HG03439 (cell line): ENCODE data around the gene RHBDF2.

Experiments used
- ATAC-seq: cut with Tn5 transposase; IDR thresholded peaks from one replicate; pipeline ENCODE4 v1.9.1; 2021; ENCODE audit warnings: mild to moderate bottlenecking, moderate library complexity; ENCODE audit not compliant: unreplicated experiment

RHBDF2 gene

GRCh38 chr17:76501018-76501826 is at the start of gene RHBDF2:
RHBDF2 (minus strand) TSS chr17:76501423; CDS start chr17:76481524, 19,899 bp downstream.
- peak; percentile 73 for ATAC-seq

- ATAC-seq = no peak
Measured at GRCh38 chr17:76549539-76549938, 48.3 kb upstream of the RHBDF2 start.

- no peak for ATAC-seq
Measured at GRCh38 chr17:76549215-76549518, 47.9 kb upstream of the RHBDF2 start.

- ATAC-seq = no peak
Measured at GRCh38 chr17:76548378-76549214, 47.4 kb upstream of the RHBDF2 start.

GRCh38 chr17:76547642-76548202 is 46.5 kb upstream of the RHBDF2 start:
- no peak for ATAC-seq

GRCh38 chr17:76547183-76547641 is 46.0 kb upstream of the RHBDF2 start:
- no peak for ATAC-seq

GRCh38 chr17:76546556-76547182 is 45.4 kb upstream of the RHBDF2 start:
- ATAC-seq = no peak

GRCh38 chr17:76545918-76546555 is 44.8 kb upstream of the RHBDF2 start:
- no peak for ATAC-seq

GRCh38 chr17:76544546-76545365 is 43.5 kb upstream of the RHBDF2 start:
- no peak for ATAC-seq

- ATAC-seq = no peak
Measured at GRCh38 chr17:76543826-76544545, 42.8 kb upstream of the RHBDF2 start.

- ATAC-seq = no peak
Measured at GRCh38 chr17:76543482-76543825, 42.2 kb upstream of the RHBDF2 start.

- ATAC-seq = no peak
Measured at GRCh38 chr17:76542984-76543383, 41.8 kb upstream of the RHBDF2 start.

- no peak for ATAC-seq
Measured at GRCh38 chr17:76542566-76542971, 41.3 kb upstream of the RHBDF2 start.

- ATAC-seq = no peak
Measured at GRCh38 chr17:76541739-76542454, 40.7 kb upstream of the RHBDF2 start.

GRCh38 chr17:76540381-76541300 is 39.4 kb upstream of the RHBDF2 start:
- no peak for ATAC-seq

GRCh38 chr17:76539631-76540271 is 38.5 kb upstream of the RHBDF2 start, which contains the start of gene PRCD:
PRCD (plus strand) TSS chr17:76540044; CDS start chr17:76540142, 98 bp downstream.
- ATAC-seq = no peak

- ATAC-seq = no peak
Measured at GRCh38 chr17:76538941-76539570, 37.8 kb upstream of the RHBDF2 start.
